ENCODE results near the gene TM4SF1. TPM values are rescaled to one million over a fixed set of nuclear protein-coding genes. Genes with fewer than 3 reads are reported as not detected.

TM4SF1 gene
- not detected for total RNA-seq

- no peak within 1 kb of the TSS for H3K27ac Mint-ChIP-seq
- H3K36me3 Mint-ChIP-seq, result no peaks in the 10 kb centered on the region
- peak; percentile 16 to 22 for ATAC-seq
- no peaks in the 10 kb centered on the region for H3K9me3 Mint-ChIP-seq
- no peak for DNase-seq (ENCODE audit: low spot score in 2 of 2)
These were observed at the start of gene TM4SF1 for GRCh38 chr3:149377408-149378364. Gene TM4SF1, minus strand, starts transcription at chr3:149377649. Its CDS starts 102 bp downstream, at chr3:149377547.

- Mint-ChIP-seq H3K27ac (no peak overlapping the region), H3K9me3 (no peaks in the 10 kb centered on the region), H3K36me3 (no peaks in the 10 kb centered on the region)
- DNase-seq (ENCODE audit: low spot score in 2 of 2) (no peak), ATAC-seq (no peak)
These were observed 48.9 kb upstream of the TM4SF1 start for GRCh38 chr3:149426325-149426724.

- Mint-ChIP-seq H3K9me3 (no peaks in the 10 kb centered on the region), H3K36me3 (no peaks in the 10 kb centered on the region), H3K27ac (no peak overlapping the region)
- ATAC-seq, result no peak
- DNase-seq (ENCODE audit: low spot score in 2 of 2), result no peak
These were observed 47.5 kb upstream of the TM4SF1 start for GRCh38 chr3:149424918-149425317.

- DNase-seq (ENCODE audit: low spot score in 2 of 2) (no peak), ATAC-seq (no peak)
- no peak overlapping the region for H3K27ac Mint-ChIP-seq
- no peaks in the 10 kb centered on the region for H3K9me3 Mint-ChIP-seq
- no peaks in the 10 kb centered on the region for H3K36me3 Mint-ChIP-seq
These were observed 44.3 kb upstream of the TM4SF1 start for GRCh38 chr3:149421764-149422163.

- Mint-ChIP-seq H3K9me3 (no peaks in the 10 kb centered on the region), H3K27ac (no peak overlapping the region), H3K36me3 (no peaks in the 10 kb centered on the region)
- DNase-seq (ENCODE audit: low spot score in 2 of 2), result no peak
- no peak for ATAC-seq
These were observed 42.4 kb upstream of the TM4SF1 start for GRCh38 chr3:149419816-149420215.

GRCh38 chr3:149417727-149418126, 40.3 kb upstream of the TM4SF1 start:
- no peaks in the 10 kb centered on the region for H3K9me3 Mint-ChIP-seq
- no peaks in the 10 kb centered on the region for H3K36me3 Mint-ChIP-seq
- ATAC-seq (no peak), DNase-seq (ENCODE audit: low spot score in 2 of 2) (no peak)
- H3K27ac Mint-ChIP-seq, result no peak overlapping the region

- no peak for DNase-seq (ENCODE audit: low spot score in 2 of 2)
- no peaks in the 10 kb centered on the region for H3K9me3 Mint-ChIP-seq
- ATAC-seq, result no peak
- no peaks in the 10 kb centered on the region for H3K36me3 Mint-ChIP-seq
- no peak overlapping the region for H3K27ac Mint-ChIP-seq
These were observed 39.7 kb upstream of the TM4SF1 start for GRCh38 chr3:149417174-149417573.

GRCh38 chr3:149415484-149415883, 38.0 kb upstream of the TM4SF1 start:
- Mint-ChIP-seq H3K36me3 (no peaks in the 10 kb centered on the region), H3K27ac (no peak overlapping the region), H3K9me3 (no peaks in the 10 kb centered on the region)
- DNase-seq (ENCODE audit: low spot score in 2 of 2), result no peak
- no peak for ATAC-seq

- H3K9me3 Mint-ChIP-seq, result no peaks in the 10 kb centered on the region
- peak in 1 of 2 donors; percentile 37 for ATAC-seq
- no peak overlapping the region for H3K27ac Mint-ChIP-seq
- no peaks in the 10 kb centered on the region for H3K36me3 Mint-ChIP-seq
- DNase-seq (ENCODE audit: low spot score in 2 of 2), result no peak
These were observed 37.2 kb upstream of the TM4SF1 start for GRCh38 chr3:149414557-149415231.

- no peak for DNase-seq (ENCODE audit: low spot score in 2 of 2)
- Mint-ChIP-seq H3K36me3 (no peaks in the 10 kb centered on the region), H3K27ac (no peak overlapping the region), H3K9me3 (no peaks in the 10 kb centered on the region)
- no peak for ATAC-seq
These were observed 34.1 kb upstream of the TM4SF1 start for GRCh38 chr3:149411583-149411982.

GRCh38 chr3:149409351-149409750, 31.9 kb upstream of the TM4SF1 start:
- Mint-ChIP-seq H3K9me3 (no peaks in the 10 kb centered on the region), H3K27ac (no peak overlapping the region), H3K36me3 (no peaks in the 10 kb centered on the region)
- no peak for DNase-seq (ENCODE audit: low spot score in 2 of 2)
- no peak for ATAC-seq

GRCh38 chr3:149407898-149408297, 30.4 kb upstream of the TM4SF1 start:
- Mint-ChIP-seq H3K9me3 (no peaks in the 10 kb centered on the region), H3K27ac (no peak overlapping the region), H3K36me3 (no peaks in the 10 kb centered on the region)
- ATAC-seq, result no peak
- no peak for DNase-seq (ENCODE audit: low spot score in 2 of 2)

GRCh38 chr3:149406244-149406752, 28.8 kb upstream of the TM4SF1 start:
- Mint-ChIP-seq H3K27ac (peak overlapping the region in 1 of 2 donors; percentile 32), H3K36me3 (no peaks in the 10 kb centered on the region), H3K9me3 (no peaks in the 10 kb centered on the region)
- no peak for DNase-seq (ENCODE audit: low spot score in 2 of 2)
- ATAC-seq, result no peak

- DNase-seq (ENCODE audit: low spot score in 2 of 2) (no peak), ATAC-seq (no peak)
- no peak overlapping the region for H3K27ac Mint-ChIP-seq
- no peaks in the 10 kb centered on the region for H3K9me3 Mint-ChIP-seq
- H3K36me3 Mint-ChIP-seq, result no peaks in the 10 kb centered on the region
These were observed 26.0 kb upstream of the TM4SF1 start for GRCh38 chr3:149403443-149403842.

- Mint-ChIP-seq H3K9me3 (no peaks in the 10 kb centered on the region), H3K27ac (no peak overlapping the region), H3K36me3 (no peaks in the 10 kb centered on the region)
- DNase-seq (ENCODE audit: low spot score in 2 of 2) (no peak), ATAC-seq (no peak)
These were observed 25.0 kb upstream of the TM4SF1 start for GRCh38 chr3:149402481-149402880.

- Mint-ChIP-seq H3K36me3 (no peaks in the 10 kb centered on the region), H3K27ac (no peak overlapping the region), H3K9me3 (no peaks in the 10 kb centered on the region)
- DNase-seq (ENCODE audit: low spot score in 2 of 2) (no peak), ATAC-seq (no peak)
These were observed 24.5 kb upstream of the TM4SF1 start for GRCh38 chr3:149401926-149402310.

- no peak for DNase-seq (ENCODE audit: low spot score in 2 of 2)
- H3K36me3 Mint-ChIP-seq, result no peaks in the 10 kb centered on the region
- H3K9me3 Mint-ChIP-seq, result no peaks in the 10 kb centered on the region
- no peak for ATAC-seq
- no peak overlapping the region for H3K27ac Mint-ChIP-seq
These were observed 23.9 kb upstream of the TM4SF1 start for GRCh38 chr3:149401212-149401925.
